Adrenal gland (tissue), 12 donors: ENCODE data around the gene STT3B. TPM values are rescaled to one million over a fixed set of nuclear protein-coding genes. Genes with fewer than 3 reads are reported as not detected.
"Not testable (repeated sequence)": the region's sequence is repeated elsewhere in the genome, so short reads cannot be mapped to it uniquely, and the experiment has no call there.

Source experiments
- DNase-seq, 7 donors: peaks; one replicate each; pipeline ENCODE4 v3.0.0-alpha.2; 2019 to 2020
- H3K27ac ChIP-seq, 5 donors: fragments of 200-600 bp; sonication (generic) in 4 of 5; 1 replicate in 3 of 5; 2 replicates in 2 of 5; pipeline versions ENCODE4 v1.5.1 to v1.8.0; 2016 to 2020; ENCODE audit warnings: mild to moderate bottlenecking in 1 of 5
- H3K27me3 ChIP-seq: fragments of 200-600 bp; 2 replicates; pipeline ENCODE4 v1.8.0; 2021
- H3K36me3 ChIP-seq, 2 donors: fragments of 200-600 bp; replicated peaks in 1 of 2; 1 replicate in 1 of 2; 2 replicates in 1 of 2; pipeline versions ENCODE4 v1.5.1 to v1.8.0; 2018 to 2022
- H3K4me1 ChIP-seq, 2 donors: fragments of 200-600 bp; replicated peaks in 1 of 2; 1 replicate in 1 of 2; 2 replicates in 1 of 2; pipeline versions ENCODE4 v1.5.1 to v1.8.0; 2018 to 2021
- H3K4me3 ChIP-seq, 4 donors: fragments of 200-600 bp; sonication (generic) in 3 of 4; one replicate each; pipeline ENCODE4 v1.5.1; 2016 to 2018
- H3K9me3 ChIP-seq, 3 donors: fragments of 200-600 bp; sonication (generic) in 1 of 3; replicated peaks in 1 of 3; 1 replicate in 2 of 3; 2 replicates in 1 of 3; pipeline versions ENCODE4 v1.5.1 to v1.8.0; 2016 to 2021
- CTCF ChIP-seq, 6 experiments: fragments of 450-650 bp in 4 of 6; fragments of 200-600 bp in 2 of 6; sonication (generic) in 1 of 6; IDR thresholded peaks; 1 replicate in 5 of 6; 2 replicates in 1 of 6; pipeline versions ENCODE4 v1.5.1 to v1.8.0; 2016 to 2021; ENCODE audit warnings: antibody characterized with exemption in 6 of 6, mild to moderate bottlenecking in 2 of 6, moderate library complexity in 1 of 6
- POLR2A ChIP-seq, 2 donors: fragments of 450-650 bp; IDR thresholded peaks; one replicate each; pipeline ENCODE4 v1.6.1; 2017; ENCODE audit warnings: antibody characterized with exemption in 2 of 2, mild to moderate bottlenecking in 2 of 2, moderate library complexity in 1 of 2
- WGBS, 4 donors: extraction: QIAGEN DNeasy Blood & Tissue Kit in 2 of 4; methylation state at CpG; one replicate each; pipeline versions ENCODE4 v1.1.5 to v1.1.7; 2013 to 2017; 5-methylcytosine and 5-hydroxymethylcytosine counted together
- intact Hi-C, 2 donors: fragments of 100-400 bp; cut with DNase I; formaldehyde crosslinking; loops; one replicate each; pipeline versions ENCODE4 v1.14.1 to v1.15.0; 2022 to 2023
- polyA plus RNA-seq, 3 donors: library from polyadenylated mRNA; stranded (reverse); fragments of 200-250 nt in 2 of 3; fragments of 350-450 nt in 1 of 3; fragmentation: Illumina TruSeq in 1 of 3; extraction: RNeasy Lipid Tissue Mini Kit (QIAGEN cat#74804) in 1 of 3; gene quantifications; one replicate each; pipeline ENCODE4 v1.2.3, GENCODE V29; 2013 to 2014
- total RNA-seq, 9 donors: library from RNA; depleted of rRNA in 4 of 9; stranded (reverse); fragments of >200 nt in 4 of 9; fragments of 120-200 nt in 1 of 9; fragmentation: NEBNext Ultra II Directional in 1 of 9; extraction: Animal tissue kit (Norgen Biotek cat#: 25700) in 1 of 9; gene quantifications; one replicate each; pipeline versions ENCODE4 v1.1.0 to v1.2.4, GENCODE V29; 2013 to 2023
- donor health status: healthy with polysubstance abuse.
- donor health status: Bipolar disorder and iron deficiency.
- donor health status: DM: yes; HTN: yes; CAD: no.
- donor health status: DM: no; HTN: no; CAD: no.
- donor health status: DM: no; HTN: no; CAD: no.
- donor health status: DM: yes; HTN: yes; CAD: no.

The STT3B gene
- total and polyA plus RNA-seq, 12 donors: 38.0 to 141 (median 104) TPM

GRCh38 chr3:31590650-31591049 lies 57.9 kb downstream of the STT3B start:
- 97 to 100% (median 99%) methylated on average over 1 of the region's 1 CpG for WGBS, 4 donors
- no peak for TF ChIP-seq CTCF (IDR thresholded peaks at IDR 0.05)
- no peak for TF ChIP-seq POLR2A (IDR thresholded peaks at IDR 0.05)
- intact Hi-C loops: no loop called here

GRCh38 chr3:31592764-31593163 lies 60.0 kb downstream of the STT3B start:
- Histone ChIP-seq H3K9me3 (peaks cover 0 to 16% (median 0%) of the 10 kb centered on the region in 3 donors), H3K36me3 (no peaks in the 10 kb centered on the region)

More at GRCh38 chr3:31590650-31591049, 57.9 kb downstream of the STT3B start:
- Histone ChIP-seq H3K36me3 (no peaks in the 10 kb centered on the region), H3K27ac (no peak overlapping the region), H3K27me3 (no peaks in the 10 kb centered on the region), H3K4me3 (no peak overlapping the region), H3K4me1 (no peaks in the 10 kb centered on the region), H3K9me3 (peaks cover 0 to 16% (median 0%) of the 10 kb centered on the region in 3 donors)
- no peak for DNase-seq

GRCh38 chr3:31596176-31596575 lies 63.5 kb downstream of the STT3B start:
- DNase-seq: no peak
- H3K36me3 ChIP-seq: no peaks in the 10 kb centered on the region
- H3K4me3 ChIP-seq: no peak overlapping the region
- no peak for TF ChIP-seq POLR2A (IDR thresholded peaks at IDR 0.05)
- no peak for TF ChIP-seq CTCF (IDR thresholded peaks at IDR 0.05)
- WGBS, 4 donors: 87 to 100% (median 94%) methylated on average over 1 of the region's 1 CpG
- intact Hi-C loops: no loop called here
- no peaks in the 10 kb centered on the region for H3K27me3 ChIP-seq
- no peak overlapping the region for H3K27ac ChIP-seq
- H3K9me3 ChIP-seq: no peaks in the 10 kb centered on the region
- peaks cover 3 to 7% of the 10 kb centered on the region in 2 donors for H3K4me1 ChIP-seq

More at GRCh38 chr3:31592764-31593163, 60.0 kb downstream of the STT3B start:
- intact Hi-C loops: no loop called here
- H3K27me3 ChIP-seq: no peaks in the 10 kb centered on the region
- H3K4me3 ChIP-seq: no peak overlapping the region
- H3K27ac ChIP-seq: no peak overlapping the region
- 96 to 98% (median 97%) methylated on average over 2 of the region's 2 CpGs for WGBS, 4 donors
- peaks cover 3 to 7% of the 10 kb centered on the region in 2 donors for H3K4me1 ChIP-seq
- TF ChIP-seq CTCF (IDR thresholded peaks at IDR 0.05): no peak
- no peak for TF ChIP-seq POLR2A (IDR thresholded peaks at IDR 0.05)
- DNase-seq: no peak

GRCh38 chr3:31600431-31600830 lies 67.7 kb downstream of the STT3B start:
- Histone ChIP-seq H3K27ac (no peak overlapping the region), H3K27me3 (no peaks in the 10 kb centered on the region), H3K36me3 (no peaks in the 10 kb centered on the region), H3K9me3 (no peaks in the 10 kb centered on the region), H3K4me3 (no peak overlapping the region), H3K4me1 (peaks cover 3 to 7% of the 10 kb centered on the region in 2 donors)
- WGBS, 4 donors: 94 to 97% (median 95%) methylated on average over 3 of the region's 3 CpGs
- no peak for TF ChIP-seq CTCF (IDR thresholded peaks at IDR 0.05)
- no peak for TF ChIP-seq POLR2A (IDR thresholded peaks at IDR 0.05)
- intact Hi-C loops: no loop called here
- no peak for DNase-seq

- H3K36me3 ChIP-seq, DNase-seq, H3K4me3 ChIP-seq, H3K4me1 ChIP-seq, H3K27ac ChIP-seq, H3K27me3 ChIP-seq, intact Hi-C loops, H3K9me3 ChIP-seq: not testable (repeated sequence)
- 96 to 100% (median 99%) methylated on average over 1 of the region's 1 CpG for WGBS, 4 donors
Measured at GRCh38 chr3:31605333-31605732, 72.6 kb downstream of the STT3B start.
